Keratinocyte (primary cell): ENCODE data around the gene PARM1.

ENCODE experiments used
- CTCF ChIP-seq, 3 experiments: IDR thresholded peaks in 1 of 3; conservative IDR thresholded peaks in 1 of 3; optimal IDR thresholded peaks in 1 of 3; 2 replicates in 2 of 3; 3 replicates in 1 of 3; pipeline versions ENCODE3 to v1.5.1; 2011; ENCODE audit warnings: low read length in 3 of 3, mild to moderate bottlenecking in 3 of 3, moderate library complexity in 2 of 3, control low read depth in 1 of 3, inconsistent platforms in 1 of 3; ENCODE audit not compliant: insufficient read depth in 2 of 3; ENCODE audit errors: extremely low read depth in 1 of 3
- EZH2 ChIP-seq: IDR thresholded peaks from one replicate; pipeline ENCODE4 v1.6.1; 2012; ENCODE audit warnings: inconsistent platforms, mild to moderate bottlenecking, low read length, moderate library complexity

- TF ChIP-seq CTCF (optimal IDR thresholded peaks at IDR 0.05 in 1 of 3, IDR thresholded peaks at IDR 0.05 in 1 of 3, conservative IDR thresholded peaks at IDR 0.05 in 1 of 3; ENCODE audit: extremely low read depth in 1 of 3, insufficient read depth in 2 of 3, low read length in 3 of 3) (no peak), EZH2 (no peak)
Measured at GRCh38 chr4:74932010-74932409, 906 bp upstream of the PARM1 start.
